ENCODE results near the gene NF2.
"Not testable (repeated sequence)": the region's sequence is repeated elsewhere in the genome, so short reads cannot be mapped to it uniquely, and the experiment has no call there.

The NF2 gene
- total RNA-seq = 66.0 reads per million, percentile 74 among the genes with 10 or more reads in this experiment

DNA sequence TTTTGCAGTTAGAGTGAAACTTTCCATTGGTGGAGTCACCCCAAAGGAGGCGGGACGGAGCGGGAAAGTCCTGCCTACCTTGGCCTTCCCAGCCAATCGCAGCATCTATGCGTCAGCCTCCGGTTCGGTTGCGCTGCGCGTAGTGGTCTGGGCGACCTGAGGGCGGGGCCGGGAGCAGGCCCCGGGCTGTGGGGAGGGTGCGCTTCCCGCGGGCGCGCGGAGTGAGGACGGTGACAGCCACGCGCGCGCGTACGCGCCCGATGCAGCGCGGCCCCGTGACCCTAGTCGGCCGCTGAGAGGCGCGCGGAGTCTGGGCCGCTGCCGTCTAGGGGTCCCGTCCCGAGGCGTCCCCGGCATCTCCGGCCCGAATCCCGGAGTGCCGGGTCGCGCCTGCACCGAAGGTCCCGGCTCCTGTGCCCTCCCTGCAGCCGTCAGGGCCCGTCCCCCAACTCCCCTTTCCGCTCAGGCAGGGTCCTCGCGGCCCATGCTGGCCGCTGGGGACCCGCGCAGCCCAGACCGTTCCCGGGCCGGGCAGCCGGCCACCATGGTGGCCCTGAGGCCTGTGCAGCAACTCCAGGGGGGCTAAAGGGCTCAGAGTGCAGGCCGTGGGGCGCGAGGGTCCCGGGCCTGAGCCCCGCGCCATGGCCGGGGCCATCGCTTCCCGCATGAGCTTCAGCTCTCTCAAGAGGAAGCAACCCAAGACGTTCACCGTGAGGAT is at the start of gene NF2:
Gene NF2, plus strand, starts transcription at position 276 of the 718 bp plus-strand sequence. Its CDS starts 366 bp downstream, at position 642.
- DNase-seq = peak; percentile 97

DNA sequence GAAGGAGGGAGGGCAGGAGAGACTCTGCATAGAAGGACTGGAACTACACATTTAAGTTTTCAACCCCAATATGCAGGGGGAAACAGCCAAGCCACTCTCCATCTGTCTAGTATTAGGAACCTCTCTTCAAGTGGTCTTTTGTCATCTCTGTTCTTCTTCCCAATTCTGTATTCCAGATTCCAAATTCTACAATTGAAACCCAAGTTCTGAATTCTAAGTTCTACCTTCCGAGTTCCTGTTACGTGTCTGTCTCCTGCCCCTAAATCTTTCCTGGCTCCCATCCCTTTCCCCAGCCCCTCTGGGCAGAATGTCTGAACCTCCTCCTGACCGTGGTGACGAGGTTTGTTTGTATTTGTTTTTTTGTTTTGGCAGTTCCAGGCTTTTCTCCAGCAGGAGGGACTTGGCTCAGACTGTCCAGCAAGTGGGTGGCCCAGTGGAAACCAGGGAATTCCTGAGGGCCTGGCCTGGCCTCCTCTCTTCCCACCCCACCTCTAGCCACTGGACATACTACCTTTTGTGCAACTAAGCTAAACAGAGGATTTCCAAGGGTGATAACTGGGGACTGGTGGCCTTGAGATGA is 48.3 kb upstream of the NF2 start:
- DNase-seq = no peak

GRCh38 chr22:29559030-29559429 is 44.4 kb upstream of the NF2 start:
- DNase-seq = no peak

DNA sequence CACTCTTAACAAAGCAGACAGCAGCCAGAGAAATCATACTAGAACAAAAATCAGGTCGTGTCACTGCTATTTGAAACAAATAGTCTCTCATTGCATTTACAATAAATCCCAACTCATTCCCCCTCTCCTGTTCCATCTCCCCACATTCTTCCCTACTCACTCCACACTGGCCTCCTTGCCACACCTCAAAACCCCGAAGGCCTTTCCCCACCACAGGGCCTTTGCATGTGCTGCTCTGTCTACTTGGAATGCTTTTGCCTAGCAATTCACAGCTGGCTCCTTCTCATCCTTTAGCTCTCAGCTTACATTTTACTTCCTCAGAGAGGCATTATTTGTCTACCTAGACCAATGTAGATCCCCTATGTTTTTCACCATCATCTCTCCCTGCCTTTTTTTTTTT is 43.6 kb upstream of the NF2 start:
- no peak for DNase-seq

GRCh38 chr22:29563652-29564460 is 39.6 kb upstream of the NF2 start:
- no peak for DNase-seq

DNA sequence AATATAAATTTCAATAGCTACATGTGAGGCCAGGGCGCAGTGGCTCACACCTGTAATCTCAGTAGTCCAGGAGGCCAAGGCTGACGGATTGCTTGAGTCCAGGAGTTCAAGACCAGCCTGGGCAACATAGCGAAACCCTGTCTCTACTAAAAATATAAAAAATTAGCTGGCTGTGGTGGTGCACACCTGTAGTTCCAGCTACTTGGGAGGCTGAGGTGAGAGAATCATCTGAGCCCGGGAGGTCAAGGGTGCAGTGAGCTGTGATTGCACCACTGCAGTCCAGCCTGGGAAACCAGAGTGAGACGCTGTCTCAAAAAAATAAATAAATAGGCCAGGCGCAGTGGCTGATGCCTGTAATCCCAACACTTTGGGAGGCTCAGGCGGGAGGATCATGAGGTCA is 36.9 kb upstream of the NF2 start:
- not testable (repeated sequence) for DNase-seq

- no peak for DNase-seq
These were observed 36.1 kb upstream of the NF2 start for GRCh38 chr22:29567338-29567737.

GRCh38 chr22:29569011-29569678 is 34.3 kb upstream of the NF2 start:
- DNase-seq = no peak

DNA sequence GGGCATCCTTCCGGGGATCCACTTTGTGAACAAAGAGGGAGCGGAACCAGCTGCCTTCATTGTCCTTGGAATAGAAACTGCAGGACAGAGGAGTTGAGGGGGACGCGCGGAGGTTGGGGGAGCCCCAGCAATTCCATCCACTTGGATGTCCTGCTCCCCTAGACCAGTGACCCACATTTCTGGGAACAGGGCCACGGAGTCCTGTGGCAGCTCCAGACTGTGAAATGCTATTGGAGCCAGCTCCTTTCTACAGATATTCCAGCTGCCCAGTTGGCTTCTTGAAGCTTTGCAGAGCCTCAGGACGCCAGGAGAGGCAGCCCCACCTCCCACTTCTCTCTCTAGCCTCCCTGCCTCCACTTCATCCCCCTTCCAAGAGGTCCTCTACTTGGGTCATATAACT is 33.0 kb upstream of the NF2 start:
- no peak for DNase-seq

DNA sequence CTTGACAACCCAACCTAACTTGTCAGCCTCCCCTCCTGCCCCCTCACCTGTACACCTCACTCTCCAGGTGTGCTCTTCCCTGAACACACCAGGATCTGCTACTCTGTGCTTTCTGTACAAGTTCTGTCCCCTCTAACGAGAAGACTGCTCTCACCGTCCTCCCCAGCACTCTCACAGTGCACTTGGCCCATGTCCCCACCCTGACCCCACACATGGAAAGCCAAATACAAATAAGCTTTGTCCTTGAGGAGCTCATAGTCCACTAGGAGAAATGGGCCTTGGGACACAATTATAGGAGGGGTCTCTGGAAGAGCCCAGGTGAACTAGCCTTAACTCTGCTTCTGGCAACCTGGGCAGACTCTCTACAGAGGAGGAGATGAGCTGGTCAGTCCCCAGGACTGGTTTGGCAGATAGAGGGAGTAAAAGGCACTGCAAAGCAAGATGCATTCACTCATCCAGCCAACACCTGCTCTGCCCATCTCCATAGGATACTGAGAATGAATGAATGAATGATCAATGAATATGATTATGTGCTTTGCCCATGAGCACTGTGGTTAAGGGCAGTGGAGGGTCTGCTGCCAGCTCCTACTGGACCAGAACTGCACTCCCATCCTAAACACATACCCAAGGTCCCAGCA is 32.4 kb upstream of the NF2 start:
- DNase-seq = no peak

- DNase-seq = no peak
These were observed 28.5 kb upstream of the NF2 start for GRCh38 chr22:29574762-29575450.

GRCh38 chr22:29578462-29579200 is 24.8 kb upstream of the NF2 start:
- DNase-seq = no peak

GRCh38 chr22:29580200-29580810 is 23.1 kb upstream of the NF2 start:
- DNase-seq = no peak

DNA sequence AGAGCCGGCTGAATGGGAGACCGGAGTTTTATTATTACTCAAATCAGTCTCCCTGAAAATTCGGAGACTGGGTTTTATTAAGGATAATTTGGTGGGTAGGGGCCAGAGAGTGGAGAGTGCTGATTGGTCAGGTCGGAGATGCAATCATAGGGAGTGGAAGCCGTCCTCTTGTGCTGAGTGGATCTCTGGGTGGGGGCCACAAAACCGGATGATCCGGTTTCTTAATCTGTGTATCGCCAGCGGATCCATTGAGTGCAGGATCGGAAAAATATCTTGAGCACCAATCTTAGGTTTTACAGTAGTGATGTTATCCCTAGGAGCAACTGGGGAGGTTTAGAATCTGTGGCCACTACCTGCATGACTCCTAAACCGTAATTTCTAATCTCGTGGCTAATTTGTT is 21.6 kb upstream of the NF2 start:
- no peak for DNase-seq

DNA sequence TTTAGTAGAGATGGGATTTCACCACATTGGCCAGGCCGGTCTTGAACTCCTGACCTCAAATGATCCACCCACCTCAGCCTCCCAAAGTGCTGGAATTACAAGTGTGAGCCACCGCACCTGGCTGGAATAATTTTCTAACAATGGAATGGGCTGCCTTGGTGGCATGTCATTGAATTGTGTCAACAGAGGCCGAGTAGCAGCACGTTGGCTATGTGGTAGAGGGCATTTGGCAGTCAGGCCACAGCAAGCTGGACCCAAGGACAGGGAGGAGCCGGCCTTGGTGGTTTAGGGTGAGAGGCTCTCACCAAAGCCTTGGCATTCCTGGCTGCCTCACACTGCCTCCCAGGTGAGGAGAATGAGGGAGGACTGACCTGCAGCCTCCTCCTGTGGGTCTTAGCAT is 18.5 kb upstream of the NF2 start:
- no peak for DNase-seq

DNA sequence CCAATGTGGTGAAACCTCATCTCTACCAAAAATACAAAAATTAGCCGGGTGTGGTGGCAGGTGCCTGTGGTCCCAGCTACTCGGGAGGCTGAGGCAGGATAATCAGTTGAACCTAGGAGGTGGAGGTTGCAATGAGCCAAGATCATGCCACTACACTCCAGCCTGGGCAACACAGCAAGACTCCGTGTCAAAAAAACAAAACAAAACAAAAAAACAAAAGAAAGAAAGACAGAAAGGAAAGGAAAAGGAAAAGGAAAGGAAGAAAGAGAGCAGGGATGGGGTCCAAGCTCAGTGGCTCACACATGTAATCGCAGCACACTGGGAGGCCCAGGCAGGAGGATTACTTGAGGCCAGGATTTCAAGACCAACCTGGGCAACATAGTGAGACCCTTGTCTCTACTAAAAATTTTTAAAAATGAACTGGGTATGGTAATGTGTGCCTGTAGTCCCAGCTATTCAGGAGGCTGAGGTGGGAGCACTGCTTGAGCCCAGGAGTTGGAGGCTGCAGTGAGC is 17.2 kb upstream of the NF2 start:
- not testable (repeated sequence) for DNase-seq

DNA sequence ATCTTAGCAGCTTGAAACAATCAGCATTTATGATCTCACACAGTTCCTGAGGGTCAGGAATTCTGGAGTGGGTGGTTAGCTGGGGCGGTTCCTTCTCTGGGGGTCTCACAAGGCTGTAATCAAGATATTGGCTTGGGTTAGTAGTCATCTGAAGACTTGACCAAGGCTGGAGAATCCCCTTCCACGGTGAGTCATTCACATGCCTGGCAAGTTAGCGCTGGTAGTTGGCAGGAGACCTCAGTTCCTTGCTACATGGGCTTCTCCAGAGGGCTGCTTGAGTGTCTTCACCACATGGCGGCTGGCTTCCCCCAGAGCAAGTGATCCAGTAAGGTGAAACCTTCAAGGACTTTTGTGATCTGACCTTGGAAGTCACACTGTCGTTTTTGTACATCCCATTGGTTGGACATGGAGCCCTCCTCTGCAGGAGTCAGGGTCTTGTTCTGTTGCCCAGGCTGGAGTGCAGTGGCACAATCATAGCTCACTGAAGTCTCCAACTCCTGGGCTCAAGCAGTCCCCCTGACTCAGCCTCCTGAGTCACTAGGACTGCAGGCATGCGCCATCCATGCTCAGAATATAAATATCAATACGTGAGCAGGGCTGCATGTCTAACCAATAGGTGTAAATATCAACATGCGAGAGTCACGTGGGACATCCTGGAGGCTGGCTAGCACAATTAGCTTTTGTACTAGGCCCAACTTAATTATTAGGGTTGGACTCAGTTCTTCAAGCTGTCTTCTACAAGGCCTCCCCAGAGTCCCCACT is 15.3 kb upstream of the NF2 start:
- DNase-seq = no peak

- DNase-seq = no peak
These were observed 9.5 kb upstream of the NF2 start for GRCh38 chr22:29593923-29594322.

GRCh38 chr22:29594447-29594846 is 9.0 kb upstream of the NF2 start:
- not testable (repeated sequence) for DNase-seq

DNA sequence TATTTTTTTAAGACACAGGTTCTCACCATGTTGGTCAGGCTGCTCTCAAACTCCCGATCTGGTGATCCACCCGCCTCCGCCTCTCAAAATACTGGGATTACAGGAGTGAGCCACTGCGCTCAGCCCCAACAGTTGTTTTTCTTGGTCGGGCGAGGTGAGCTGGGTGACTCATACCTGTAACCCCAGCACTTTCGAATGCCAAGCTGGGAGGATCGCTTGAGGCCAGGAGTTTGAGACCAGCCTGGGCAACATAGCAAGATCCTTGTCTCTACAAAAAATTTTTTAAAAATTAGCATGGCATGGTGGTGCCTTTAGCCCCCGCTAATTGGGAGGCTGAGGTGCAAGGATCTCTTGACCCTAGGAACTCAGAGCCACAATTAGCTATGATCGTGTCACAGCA is 7.0 kb upstream of the NF2 start:
- DNase-seq = no peak

All from effector CD4-positive, alpha-beta T cell (primary cell).